ENCODE results near the gene CLCN7.
A peak's percentile ranks its signal among the peaks of the same experiment; 100 is the strongest.

CLCN7 gene

GRCh38 chr16:1430759-1431496 lies 43.9 kb downstream of the CLCN7 start, which contains the start of gene PERCC1:
TSS of gene PERCC1 (plus strand) at chr16:1431078. CDS start at chr16:1432594, 1,516 bp downstream.
- DNase-seq (ENCODE audit: low spot score), result no peak

GRCh38 chr16:1430214-1430758 lies 44.5 kb downstream of the CLCN7 start:
- DNase-seq (ENCODE audit: low spot score), result no peak

DNA sequence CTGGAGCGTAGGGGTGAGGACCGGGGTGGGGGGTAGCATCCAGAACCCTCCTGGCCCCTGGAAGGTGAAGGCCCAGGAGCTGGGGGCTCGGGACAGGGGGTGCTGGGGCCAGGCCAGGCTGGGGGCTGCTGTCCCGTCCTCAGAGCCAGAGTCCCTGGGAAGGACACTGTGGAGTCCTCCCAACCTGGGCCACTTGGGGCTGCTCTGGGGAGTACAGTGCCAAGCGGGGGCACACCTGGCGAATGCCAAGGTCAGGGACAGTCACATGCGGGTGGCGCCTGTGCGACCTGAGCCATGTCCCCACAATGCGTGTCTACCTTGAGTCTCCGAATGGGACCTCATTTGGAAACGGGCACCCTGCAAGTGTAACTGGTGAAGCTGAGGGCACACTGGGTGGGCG lies 45.2 kb downstream of the CLCN7 start:
- no peak for DNase-seq (ENCODE audit: low spot score)

GRCh38 chr16:1429012-1429411 lies 45.8 kb downstream of the CLCN7 start:
- DNase-seq (ENCODE audit: low spot score), result no peak

DNA sequence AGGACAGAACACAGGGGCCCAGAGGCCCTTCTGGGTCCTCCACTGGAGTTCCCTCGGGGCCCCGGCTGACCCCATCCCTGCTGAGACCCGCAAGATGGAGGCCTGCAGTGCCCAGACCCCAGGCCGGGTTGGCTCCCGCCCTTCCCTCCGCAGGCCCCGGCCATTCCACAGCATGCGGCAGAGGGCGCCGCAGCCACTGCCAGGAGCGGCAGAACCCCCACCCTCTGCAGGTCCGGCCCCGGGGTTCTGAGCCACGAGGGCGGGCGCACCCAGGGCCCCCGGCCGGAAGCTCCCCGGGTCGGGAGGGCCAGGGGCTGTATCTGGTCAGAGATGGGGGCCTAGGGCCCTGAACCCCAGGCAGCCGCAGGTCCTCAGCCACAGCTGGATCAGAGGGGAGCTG lies 46.3 kb downstream of the CLCN7 start:
- peak; percentile 43 for DNase-seq (ENCODE audit: low spot score)

GRCh38 chr16:1427473-1428461 lies 47.1 kb downstream of the CLCN7 start:
- no peak for DNase-seq (ENCODE audit: low spot score)

- no peak for DNase-seq (ENCODE audit: low spot score)
These were observed 47.9 kb downstream of the CLCN7 start for GRCh38 chr16:1426734-1427471.

DNA sequence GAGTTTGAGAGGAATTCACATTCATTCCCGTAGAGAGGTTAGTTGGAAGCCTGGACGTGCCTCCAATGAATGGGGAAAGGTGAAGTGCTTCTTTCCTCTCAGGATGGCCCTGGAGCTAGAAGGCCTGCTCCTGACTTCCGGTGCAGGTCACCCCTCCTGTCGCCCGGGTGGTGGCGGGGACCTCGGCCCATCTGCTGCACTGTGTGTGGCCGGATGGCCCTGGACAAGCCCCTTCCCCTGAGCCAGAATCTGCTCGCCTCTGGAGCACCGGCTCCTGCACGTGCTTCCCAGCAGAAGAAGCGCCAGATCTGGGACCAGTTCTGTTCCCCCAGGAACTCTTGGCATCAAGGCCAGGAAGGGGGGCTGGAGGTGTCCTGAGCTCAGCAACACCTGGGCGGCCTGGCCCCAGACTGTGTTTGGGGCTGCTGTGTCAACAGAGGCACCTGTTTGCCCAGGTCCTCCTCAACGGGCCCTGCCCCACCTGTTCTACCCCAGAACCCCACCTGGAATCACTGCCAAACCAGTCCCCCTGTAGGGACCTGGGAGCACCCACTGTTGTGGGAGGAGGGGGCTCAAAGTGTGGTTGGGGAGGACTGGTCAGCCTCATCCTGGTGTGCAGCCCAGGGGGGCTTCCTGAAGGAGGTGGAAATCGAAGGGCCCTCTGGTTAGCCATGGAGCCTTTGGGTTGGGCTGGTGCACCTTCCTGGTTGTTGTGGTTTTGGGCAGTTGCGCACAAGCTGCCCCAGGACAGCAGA lies 49.0 kb downstream of the CLCN7 start:
- DNase-seq (ENCODE audit: low spot score), result no peak

DNA sequence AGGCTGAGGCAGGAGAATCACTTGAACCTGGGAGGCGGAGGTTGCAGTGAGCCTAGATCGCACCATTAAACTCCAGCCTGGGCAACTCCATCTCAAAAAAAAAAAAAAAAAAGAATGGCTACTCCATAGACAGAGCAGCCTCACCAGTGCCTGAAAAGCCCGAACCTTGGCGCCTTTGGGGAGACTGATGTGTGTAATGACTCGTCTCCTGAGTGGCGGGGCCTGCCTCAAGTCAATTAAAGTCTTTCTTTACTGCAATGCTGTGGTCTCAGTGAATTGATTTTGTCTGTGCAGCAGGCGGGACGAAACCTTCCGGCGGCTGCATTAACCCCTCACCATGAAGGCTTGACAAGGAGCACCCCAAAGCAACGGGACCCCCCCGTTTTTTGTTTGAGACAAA lies 50.8 kb downstream of the CLCN7 start:
- DNase-seq (ENCODE audit: low spot score), result no peak

DNA sequence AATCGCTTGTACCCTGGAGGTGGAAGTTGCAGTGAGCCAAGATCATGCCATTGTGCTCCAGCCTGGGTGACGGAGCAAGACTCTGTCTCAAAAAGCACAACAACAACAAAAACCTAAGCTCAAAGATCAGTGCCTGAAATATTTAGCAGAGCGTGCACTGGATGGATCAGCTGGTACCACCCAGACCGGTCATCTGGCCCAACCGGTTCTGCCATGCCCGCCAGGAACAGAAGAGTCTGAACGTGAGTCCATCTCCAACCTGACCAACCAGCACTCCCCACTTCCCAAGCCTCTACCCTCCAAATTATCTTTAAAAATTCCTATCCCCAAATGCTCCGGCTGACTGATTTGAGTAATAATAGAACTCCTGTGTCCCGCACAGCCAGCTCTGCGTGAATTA lies 52.8 kb downstream of the CLCN7 start:
- DNase-seq (ENCODE audit: low spot score), result no peak

- DNase-seq (ENCODE audit: low spot score), result no peak
These were observed 54.7 kb downstream of the CLCN7 start for GRCh38 chr16:1420111-1420539.

DNA sequence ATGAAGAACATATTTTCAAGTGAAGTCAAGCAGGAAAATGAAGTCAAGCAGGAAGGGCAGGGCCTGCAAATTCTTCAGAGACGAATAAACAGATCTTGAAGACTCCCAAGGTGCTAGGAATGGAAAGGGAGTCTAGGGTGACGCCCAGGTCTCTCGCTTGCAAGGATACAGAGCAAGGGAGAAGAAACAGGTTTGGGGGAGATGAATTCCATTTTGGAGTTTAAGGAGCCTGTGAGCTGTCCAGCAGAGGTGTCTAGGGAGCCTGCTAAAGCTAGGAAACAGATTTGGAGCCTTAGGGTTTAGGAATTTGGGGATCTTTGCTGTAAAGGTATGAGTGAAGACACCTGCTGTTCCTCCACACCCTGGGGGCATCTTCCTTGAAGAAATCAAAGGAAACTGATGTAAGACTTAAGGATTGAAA lies 58.3 kb downstream of the CLCN7 start:
- DNase-seq (ENCODE audit: low spot score), result no peak

- peak; percentile 82 for DNase-seq (ENCODE audit: low spot score)
These were observed 60.1 kb downstream of the CLCN7 start, which contains the start of gene UNKL for GRCh38 chr16:1414532-1415260. TSS of gene UNKL (minus strand) at chr16:1414704. CDS start at chr16:1414691, 13 bp downstream.

DNA sequence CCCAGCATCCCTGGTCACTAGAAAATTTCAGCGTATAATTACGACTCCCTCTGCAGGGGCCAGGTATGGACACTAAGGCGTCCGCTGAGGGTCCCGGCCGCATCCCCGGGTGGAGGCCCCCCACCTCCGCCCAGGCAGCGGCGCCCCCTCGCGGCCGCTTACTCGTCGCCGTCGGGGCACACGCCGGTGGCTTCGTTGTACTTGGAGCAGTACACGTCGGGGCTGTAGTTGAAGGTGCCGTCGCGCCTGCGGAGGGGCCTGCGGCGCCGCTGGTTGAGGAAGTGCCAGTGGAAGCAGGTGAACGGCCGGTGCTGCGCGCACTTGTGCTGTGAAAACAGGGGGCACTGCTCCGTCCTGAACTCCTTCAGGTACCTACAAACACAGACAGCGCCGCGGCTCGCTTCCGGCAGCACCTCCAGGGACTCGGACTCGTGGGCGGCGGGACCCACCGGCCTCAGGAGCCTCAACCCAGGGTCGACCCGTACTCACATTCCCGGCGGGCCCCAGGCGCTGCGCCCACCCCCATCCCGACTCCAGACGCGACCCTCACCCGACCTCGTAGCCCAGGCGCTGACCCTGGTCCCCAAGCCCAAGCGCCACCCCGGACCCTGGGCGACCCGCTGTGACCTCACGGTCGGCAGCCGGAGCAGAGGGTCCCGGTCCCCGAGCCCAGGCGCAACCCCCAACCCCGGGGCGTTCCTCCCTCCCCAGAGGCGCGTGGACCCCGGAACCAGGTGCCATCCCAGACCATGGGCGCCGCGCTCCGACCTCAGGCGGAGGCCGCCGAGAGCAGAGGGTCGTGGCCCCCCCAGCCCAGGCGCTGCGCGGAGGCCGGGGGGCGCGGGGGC lies 60.9 kb downstream of the CLCN7 start:
- peak; percentile 67 for DNase-seq (ENCODE audit: low spot score)

DNA sequence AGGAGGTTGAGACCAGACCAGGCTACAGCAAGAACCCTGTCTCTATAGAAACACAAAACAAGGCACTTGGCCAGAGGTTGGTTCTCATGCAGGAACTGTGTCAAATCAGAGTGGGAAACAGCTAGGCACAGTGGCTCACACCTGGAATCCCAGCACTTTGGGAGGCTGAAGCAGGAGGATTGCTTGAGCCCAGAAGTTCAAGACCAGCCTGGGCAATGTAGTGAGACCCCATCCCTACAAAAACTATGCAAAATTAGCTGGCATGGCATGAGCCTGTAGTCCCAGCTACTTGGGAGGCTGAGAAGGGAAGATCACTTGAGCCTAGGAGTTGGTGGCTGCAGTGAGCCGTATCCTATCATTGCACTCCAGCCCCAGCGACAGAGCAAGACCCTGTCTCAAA lies 62.0 kb downstream of the CLCN7 start:
- DNase-seq (ENCODE audit: low spot score), result no peak

DNA sequence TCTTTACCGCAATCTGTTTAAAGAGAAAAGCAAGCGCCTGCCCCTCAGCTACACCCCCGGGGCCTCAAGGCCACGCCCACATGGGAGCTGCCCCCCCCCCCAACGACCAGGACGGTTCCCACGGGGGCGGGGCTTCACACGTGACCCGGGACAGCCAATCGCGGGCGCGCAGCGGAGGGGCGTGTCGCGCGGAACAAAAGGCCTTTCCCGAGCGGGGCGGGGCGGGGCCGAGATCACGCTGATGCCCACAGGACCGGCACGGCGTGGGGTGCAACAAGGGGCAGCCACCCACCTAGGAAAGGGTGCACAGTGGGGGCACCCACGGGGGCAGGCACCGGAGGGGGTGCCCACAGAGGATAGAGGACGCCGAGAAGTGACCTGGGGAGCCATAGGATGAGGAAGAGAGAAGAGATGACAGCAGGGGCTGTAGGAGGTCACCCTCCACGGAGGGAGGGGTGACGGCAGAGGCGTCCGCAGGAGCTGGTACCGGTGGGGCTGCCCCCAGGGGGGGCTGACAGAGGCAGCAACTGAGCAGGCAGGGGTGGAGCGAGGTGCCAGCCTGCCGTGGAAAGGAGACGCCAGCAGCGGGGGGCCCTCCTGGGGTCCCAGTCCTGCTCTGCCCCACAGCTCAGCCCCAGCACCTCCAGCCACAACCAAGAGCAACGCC lies 66.5 kb downstream of the CLCN7 start:
- DNase-seq (ENCODE audit: low spot score), result peak; percentile 93

GRCh38 chr16:1407753-1408152 lies 67.1 kb downstream of the CLCN7 start:
- no peak for DNase-seq (ENCODE audit: low spot score)

DNA sequence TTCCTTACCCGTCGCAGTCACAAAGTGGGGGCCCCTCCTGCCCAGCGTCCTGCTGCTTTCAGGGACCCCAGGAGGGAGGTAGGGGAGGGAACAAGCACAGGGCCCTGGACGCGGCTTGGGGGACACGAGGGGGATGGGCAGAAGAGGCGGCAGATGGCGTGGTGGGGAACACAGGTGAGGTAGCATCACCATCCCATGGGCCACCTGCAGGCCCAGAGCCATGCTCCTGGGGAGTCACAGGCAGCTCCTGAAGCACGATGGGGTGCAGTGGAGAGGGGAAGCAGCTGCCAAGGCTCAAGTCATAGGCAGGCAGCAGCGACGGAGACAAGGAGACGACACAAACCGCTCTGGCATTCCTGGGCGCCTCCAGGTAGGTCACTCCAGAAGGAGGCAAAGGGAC lies 71.1 kb downstream of the CLCN7 start:
- no peak for DNase-seq (ENCODE audit: low spot score)

- DNase-seq (ENCODE audit: low spot score), result no peak
These were observed 71.8 kb downstream of the CLCN7 start for GRCh38 chr16:1403036-1403435.
